KG1 (cell line): ENCODE results near the gene TRPM1.
A peak's percentile ranks its signal among the peaks of the same experiment; 100 is the strongest.

ENCODE experiments used
- DNase-seq: peaks from one replicate; lab custom pipeline; 2025; lab: John Stamatoyannopoulos, UW

Gene TRPM1

DNA sequence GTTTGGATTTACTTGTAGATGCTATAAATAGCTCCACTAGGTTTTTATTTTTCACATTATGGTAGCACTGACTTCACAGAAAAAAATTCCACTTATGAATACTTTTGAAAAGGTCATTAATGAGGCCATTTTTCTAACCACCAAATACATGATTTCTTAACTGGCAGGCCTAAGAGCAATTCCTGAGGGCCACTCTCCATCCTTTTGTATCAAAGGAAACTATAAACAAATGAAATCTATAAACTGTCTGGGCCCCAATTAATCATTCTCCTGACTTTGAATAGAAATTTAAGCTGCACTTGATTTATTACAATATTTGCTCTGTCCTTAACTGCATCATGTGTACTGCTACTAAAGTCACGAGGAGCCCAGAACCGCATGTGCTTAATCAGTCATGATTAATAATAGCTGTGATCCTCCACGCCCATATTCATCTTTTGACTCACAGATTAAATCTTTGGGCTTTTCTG is 85.0 kb downstream of the TRPM1 start:
- no peak for DNase-seq

DNA sequence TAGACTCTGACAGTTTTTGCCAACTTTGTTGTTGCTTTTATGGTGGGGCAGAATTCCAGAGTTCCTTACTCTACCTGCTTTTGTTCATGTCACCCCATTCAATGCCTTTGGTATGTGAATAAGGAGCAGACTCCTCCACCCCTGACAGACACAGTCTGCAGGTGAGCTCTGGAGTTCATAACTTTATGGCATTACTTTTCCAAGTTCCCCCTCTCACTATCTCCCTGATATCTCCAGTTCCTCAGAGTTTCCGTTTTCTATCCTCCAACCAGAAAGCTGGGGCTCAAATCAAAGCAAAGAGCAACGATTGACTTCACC is 87.0 kb downstream of the TRPM1 start:
- no peak for DNase-seq

DNA sequence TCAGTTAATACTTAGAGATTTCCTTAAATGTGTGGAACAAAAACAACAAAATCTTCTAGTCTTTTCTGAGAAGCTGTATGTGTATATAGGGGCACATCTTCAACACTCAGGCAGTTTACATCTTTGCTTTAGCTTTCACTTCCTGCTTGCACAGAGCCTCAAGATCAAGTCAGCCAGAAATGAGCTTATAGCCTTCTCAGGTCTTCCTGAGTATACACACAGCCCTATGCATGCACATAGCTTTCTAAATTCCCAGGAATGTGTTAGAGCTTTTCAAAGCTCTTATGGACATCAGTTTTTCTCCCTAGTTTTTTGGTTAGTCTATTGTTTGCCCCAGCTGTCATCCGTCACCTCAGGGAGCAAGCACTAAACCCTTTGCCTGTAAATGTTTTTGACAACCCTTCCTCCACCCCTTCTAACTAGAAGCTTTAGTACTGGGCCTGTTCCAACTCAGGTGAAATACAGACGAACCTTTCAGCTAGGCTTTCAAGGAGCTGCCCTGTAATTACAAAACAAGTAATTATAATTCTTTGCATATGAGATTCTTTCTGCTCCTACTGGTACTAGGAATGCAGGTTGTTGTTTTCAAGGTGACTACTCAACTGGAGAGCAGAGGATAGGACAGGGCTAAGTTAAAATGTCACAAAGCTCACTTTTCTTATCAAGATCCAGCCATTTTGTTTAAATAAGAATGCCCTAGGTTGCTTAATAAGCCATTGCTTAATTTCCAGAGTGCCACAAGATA is 87.5 kb downstream of the TRPM1 start:
- DNase-seq: no peak

- no peak for DNase-seq
Measured at GRCh38 chr15:31012455-31012854, 89.1 kb downstream of the TRPM1 start.

DNA sequence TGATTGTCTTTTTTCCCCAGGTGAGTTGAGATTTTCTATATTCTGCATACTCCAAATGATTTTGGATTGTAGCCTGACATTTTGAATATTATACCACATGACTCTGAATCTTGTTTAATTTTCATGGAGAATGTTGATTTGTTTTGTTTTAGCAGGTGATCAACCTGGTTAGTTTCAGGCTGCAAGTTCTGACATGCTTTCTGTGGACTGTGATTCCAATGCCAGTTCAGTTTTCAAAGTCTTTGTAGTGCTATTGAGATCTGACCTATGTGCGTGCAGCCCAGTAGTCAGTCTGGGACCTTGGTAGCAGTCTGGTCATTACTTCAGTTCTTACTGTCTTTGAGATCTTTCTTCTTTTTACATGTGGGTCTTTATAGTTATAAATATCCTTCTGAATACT is 91.5 kb downstream of the TRPM1 start:
- no peak for DNase-seq

- DNase-seq: no peak
Measured at GRCh38 chr15:31005660-31006059, 95.9 kb downstream of the TRPM1 start.

GRCh38 chr15:31004220-31004733 is 97.2 kb downstream of the TRPM1 start:
- DNase-seq: peak; percentile 74

DNA sequence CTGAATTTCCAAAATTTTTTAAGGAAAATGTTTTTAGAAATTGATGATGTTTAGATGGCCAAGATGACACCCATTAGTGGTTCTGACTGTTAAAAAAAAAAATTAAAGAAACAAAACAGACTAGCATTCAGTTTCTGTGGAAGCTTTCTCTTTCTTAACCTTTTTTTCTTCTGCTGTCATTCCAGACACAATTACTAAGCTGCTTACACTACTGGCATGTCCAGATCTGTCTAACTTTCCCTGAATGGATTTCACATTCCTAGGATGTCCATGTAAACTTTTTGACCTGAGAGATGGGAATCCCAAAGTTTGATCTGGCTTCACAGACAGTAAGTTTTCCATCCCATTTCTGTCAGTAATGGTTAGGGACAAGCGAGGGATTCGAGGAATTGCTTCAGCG is 99.8 kb downstream of the TRPM1 start:
- no peak for DNase-seq

DNA sequence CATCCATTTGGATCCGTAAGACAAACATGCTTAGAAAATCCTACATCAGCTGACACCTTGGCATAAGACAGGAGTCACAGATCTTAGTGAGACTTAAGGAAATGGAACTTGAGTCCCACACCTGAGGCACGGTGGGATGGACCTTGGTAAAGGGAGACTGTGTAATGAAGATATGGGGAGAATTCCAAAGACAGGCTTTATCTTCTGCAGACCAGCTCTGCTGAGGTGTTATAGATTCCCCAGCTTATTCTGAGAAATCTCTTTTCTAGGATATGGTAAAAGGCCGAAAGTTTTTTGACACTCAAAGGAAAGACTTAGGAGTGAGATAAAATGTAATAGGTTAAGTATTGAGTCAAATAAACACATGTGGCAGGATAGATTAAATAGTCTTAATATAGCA is 101.8 kb downstream of the TRPM1 start:
- no peak for DNase-seq

DNA sequence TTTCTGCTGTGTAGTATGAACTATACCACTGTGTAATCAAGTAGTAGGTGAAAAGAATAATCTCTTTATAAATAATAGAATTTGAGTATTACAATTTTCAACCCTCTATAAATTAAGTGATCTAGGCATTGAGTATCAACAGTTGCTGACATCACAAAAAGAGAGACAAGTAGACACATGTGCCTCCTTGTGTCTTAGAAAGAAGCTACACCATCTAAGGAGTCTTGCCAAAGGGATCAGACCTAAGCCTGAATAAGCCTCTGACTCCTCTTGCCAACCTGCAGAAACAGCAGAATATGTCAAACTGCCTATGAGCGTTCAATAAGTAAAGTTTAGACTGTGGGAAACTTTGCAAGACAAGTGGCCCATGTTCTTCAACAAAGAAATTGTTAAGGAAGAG is 104.3 kb downstream of the TRPM1 start:
- DNase-seq: no peak

DNA sequence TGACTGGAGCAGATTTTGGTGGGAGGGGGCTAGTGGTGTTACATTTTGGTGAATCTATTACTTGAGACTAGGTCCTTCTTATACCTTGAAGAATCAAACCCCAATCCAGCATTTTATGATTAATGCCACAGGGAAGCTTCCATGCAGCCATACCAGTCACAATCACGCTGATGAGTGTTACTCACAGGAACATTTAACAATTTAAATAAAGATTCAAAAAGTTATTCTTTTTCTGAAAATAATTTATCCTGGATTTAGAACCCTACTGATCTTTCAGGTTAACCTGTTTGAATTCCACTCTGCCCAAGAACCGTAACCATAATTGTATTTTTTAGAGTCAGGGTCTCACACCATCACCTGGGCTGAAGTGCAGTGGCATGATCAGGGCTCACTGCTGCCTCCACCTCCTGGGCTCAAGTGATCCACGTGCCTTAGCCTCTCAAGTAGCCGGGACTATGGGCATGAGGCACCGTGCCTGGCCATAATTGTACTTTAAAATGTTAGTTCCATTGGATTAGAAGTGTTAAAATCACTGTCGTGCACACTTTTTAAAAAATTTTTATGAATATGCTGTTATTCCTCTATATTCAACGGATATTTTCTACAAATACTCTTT is 109.2 kb downstream of the TRPM1 start:
- DNase-seq: no peak

GRCh38 chr15:30991255-30992235 is 110.0 kb downstream of the TRPM1 start, which contains the start of gene MTMR10:
MTMR10 (minus strand) TSS chr15:30991628; CDS start chr15:30991506, 122 bp downstream.
- peak; percentile 67 for DNase-seq

GRCh38 chr15:30990446-30991254 is 110.9 kb downstream of the TRPM1 start:
- DNase-seq: no peak

GRCh38 chr15:30990036-30990435 is 111.5 kb downstream of the TRPM1 start:
- DNase-seq: no peak

GRCh38 chr15:30985081-30985531 is 116.4 kb downstream of the TRPM1 start:
- no peak for DNase-seq

DNA sequence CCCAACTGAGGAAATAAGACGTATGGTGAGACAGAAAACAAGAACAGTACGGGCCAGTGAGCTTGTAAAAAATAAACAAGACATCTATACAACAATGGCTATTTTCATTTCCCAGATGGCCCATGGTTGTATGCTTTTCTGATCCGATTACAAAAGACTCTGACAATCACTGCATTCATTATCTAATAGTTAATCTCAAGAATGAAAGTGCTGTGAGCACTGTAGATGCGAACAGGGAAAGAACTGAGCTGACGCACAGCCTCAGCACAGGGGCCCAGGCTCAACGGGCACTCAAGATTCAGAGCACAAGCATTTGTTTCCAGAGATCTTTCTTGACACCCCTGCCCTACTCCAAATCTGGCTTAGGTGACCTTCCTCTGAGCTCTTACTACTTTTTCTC is 117.0 kb downstream of the TRPM1 start:
- no peak for DNase-seq

GRCh38 chr15:30984118-30984517 is 117.4 kb downstream of the TRPM1 start:
- DNase-seq: no peak

- DNase-seq: no peak
Measured at GRCh38 chr15:30979457-30979856, 122.1 kb downstream of the TRPM1 start.

- no peak for DNase-seq
Measured at GRCh38 chr15:30978328-30978727, 123.2 kb downstream of the TRPM1 start.

- no peak for DNase-seq
Measured at GRCh38 chr15:30974112-30974511, 127.4 kb downstream of the TRPM1 start.

DNA sequence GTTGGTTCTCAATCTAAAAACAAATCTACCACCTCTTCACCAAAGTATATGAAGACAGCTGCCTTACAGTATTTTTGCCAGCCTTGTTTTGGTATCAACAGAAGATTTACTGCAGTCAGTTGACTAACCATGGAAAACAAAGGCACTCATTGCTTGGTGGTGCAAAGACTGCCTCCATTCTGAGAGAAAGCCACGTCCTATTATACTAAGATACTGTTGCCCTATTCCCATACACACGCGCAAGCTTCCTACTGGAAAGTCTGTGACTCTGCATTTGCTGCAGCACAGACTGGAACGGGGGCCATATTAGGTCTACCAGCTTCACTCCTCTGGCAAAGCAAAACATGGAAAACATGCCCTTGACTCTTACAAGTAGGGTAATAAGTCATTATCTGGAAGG is 128.1 kb downstream of the TRPM1 start:
- DNase-seq: no peak
